ENCODE measurements around the gene LDB2.

GRCh38 chr4:16714191-16714590 lies 184.3 kb downstream of the LDB2 start:
- TF ChIP-seq CTCF (IDR thresholded peaks at IDR 0.05; ENCODE audit: low read length) (no peak), EZH2 (IDR thresholded peaks at IDR 0.05; ENCODE audit: borderline replicate concordance, low read length) (no peak)

Measured in OCI-LY1 (cell line).